ENCODE data around the gene POLN.
"Not testable (repeated sequence)": the region's sequence is repeated elsewhere in the genome, so short reads cannot be mapped to it uniquely, and the experiment has no call there.

Gene POLN

GRCh38 chr4:2041239-2042130 is 200.4 kb downstream of the POLN start:
- peak; percentile 64 for DNase-seq (ENCODE audit: low read depth)

- DNase-seq (ENCODE audit: low read depth), result no peak
Observed at GRCh38 chr4:2040391-2041238, 201.3 kb downstream of the POLN start.

- no peak for DNase-seq (ENCODE audit: low read depth)
Observed at GRCh38 chr4:2036866-2037265, 205.1 kb downstream of the POLN start.

- DNase-seq (ENCODE audit: low read depth), result no peak
Observed at GRCh38 chr4:2036327-2036726, 205.6 kb downstream of the POLN start.

GRCh38 chr4:2031161-2031560 is 210.8 kb downstream of the POLN start:
- not testable (repeated sequence) for DNase-seq (ENCODE audit: low read depth)

GRCh38 chr4:2027120-2027519 is 214.8 kb downstream of the POLN start:
- not testable (repeated sequence) for DNase-seq (ENCODE audit: low read depth)

GRCh38 chr4:2025817-2026216 is 216.1 kb downstream of the POLN start:
- no peak for DNase-seq (ENCODE audit: low read depth)

- no peak for DNase-seq (ENCODE audit: low read depth)
Observed at GRCh38 chr4:2024683-2025082, 217.2 kb downstream of the POLN start.
